ENCODE data around the gene KLHL25. TPM values are rescaled to one million over a fixed set of nuclear protein-coding genes. Genes with fewer than 3 reads are reported as not detected.

The KLHL25 gene
- total and polyA plus RNA-seq, 2 of the 13 experiments (the other 11 are each of a cell fraction or from before 2014, with no cell fraction given), result 3.7 to 8.2 TPM

DNA sequence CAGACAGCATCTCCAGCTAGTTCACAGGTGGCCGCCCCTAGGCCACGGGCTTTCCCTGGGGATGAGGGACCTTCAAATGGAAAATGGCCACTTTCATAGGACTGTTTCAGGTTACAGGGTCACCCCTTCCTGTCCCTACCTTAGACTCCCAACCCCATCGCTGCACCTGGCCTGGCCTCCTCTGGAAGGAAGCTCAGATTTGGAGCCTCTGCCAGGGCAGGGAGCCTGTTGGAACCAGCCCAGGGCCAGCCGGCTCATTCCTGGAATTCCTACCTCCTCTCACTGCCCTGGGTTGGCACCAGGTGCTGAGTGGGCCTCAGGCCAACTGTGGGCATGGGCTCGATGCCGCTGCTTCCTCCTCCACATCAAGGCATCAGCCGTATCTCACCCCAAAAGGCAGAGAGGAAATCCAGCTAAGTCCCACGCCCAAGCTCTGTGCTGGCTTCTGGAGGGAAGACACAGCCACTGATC is 42.2 kb downstream of the KLHL25 start:
- in situ Hi-C loops (cut with HindIII; ENCODE audit: extremely low pct_ligation_motif_present, low pct_unique_long_range_greater_than_20kb) (no loop called here), intact Hi-C loops (cut with micrococcal nuclease; ENCODE audit: unreplicated experiment) (no loop called here)
- Histone ChIP-seq H2AFZ (ENCODE audit: low read length) (no peak overlapping the region), H3K79me2 (ENCODE audit: insufficient read depth, low read length) (no peaks in the 10 kb centered on the region), H3K9ac (ENCODE audit: insufficient read depth, low read depth, low read length) (no peak overlapping the region), H4K20me1 (ENCODE audit: insufficient read depth, low read length) (no peaks in the 10 kb centered on the region), H3K4me3 (replicated peaks in 1 of 3; ENCODE audit: insufficient read depth in 1 of 3, low read depth in 2 of 3, low read length in 3 of 3) (no peak overlapping the region), H3K36me3 (replicated peaks in 1 of 2; ENCODE audit: control insufficient read depth in 1 of 2, insufficient read depth in 2 of 2, low read length in 2 of 2) (0 out of 5 replicates have a peak, but pooled peaks cover 0 to 5% of the 10 kb centered on the region in 2 experiments), H3K9me3 (ENCODE audit: low read length) (no peaks in the 10 kb centered on the region), H3K27ac (ENCODE audit: extremely low read length, insufficient read depth, low read length) (no peak overlapping the region), H3K27me3 (ENCODE audit: control insufficient read depth in 1 of 2, insufficient read depth in 2 of 2, low read length in 2 of 2) (no peaks in the 10 kb centered on the region), H3K4me2 (ENCODE audit: low read depth, low read length) (no peak overlapping the region), H3K4me1 (ENCODE audit: insufficient read depth, low read length) (no peaks in the 10 kb centered on the region)
- TF ChIP-seq MATR3 (CRISPR knock-in tag; IDR thresholded peaks at IDR 0.05) (no peak), MNT (IDR thresholded peaks at IDR 0.05) (no peak), ARHGAP35 (CRISPR knock-in tag; IDR thresholded peaks at IDR 0.05; ENCODE audit: borderline replicate concordance) (no peak), ZC3H4 (CRISPR knock-in tag; IDR thresholded peaks at IDR 0.05; ENCODE audit: borderline replicate concordance) (no peak), ZHX2 (IDR thresholded peaks at IDR 0.05; ENCODE audit: low read depth) (no peak), ZHX2 (CRISPR knock-in tag; IDR thresholded peaks at IDR 0.05; ENCODE audit: borderline replicate concordance) (no peak), PTBP1 (IDR thresholded peaks at IDR 0.05; ENCODE audit: low read depth, low read length, poor library complexity, severe bottlenecking) (no peak), CREB1 (IDR thresholded peaks at IDR 0.05) (no peak), CREB1 (CRISPR knock-in tag; IDR thresholded peaks at IDR 0.05) (no peak), KLF11 (CRISPR knock-in tag; IDR thresholded peaks at IDR 0.05) (no peak), ZNF354B (CRISPR knock-in tag; IDR thresholded peaks at IDR 0.05) (no peak), IRF2 (CRISPR knock-in tag; IDR thresholded peaks at IDR 0.05) (no peak), ZUFSP (CRISPR knock-in tag; IDR thresholded peaks at IDR 0.05; ENCODE audit: borderline replicate concordance) (no peak), HCFC1 (IDR thresholded peaks at IDR 0.05; ENCODE audit: low read depth, low read length) (no peak), KDM4B (CRISPR knock-in tag; IDR thresholded peaks at IDR 0.05) (no peak), ADNP (CRISPR knock-in tag; IDR thresholded peaks at IDR 0.05) (no peak), WIZ (CRISPR knock-in tag; IDR thresholded peaks at IDR 0.05) (no peak)
- POLR2A ChIA-PET, result no interaction called here
- ATAC-seq, result no peak
- CTCF ChIA-PET (ENCODE audit: low intra/inter-chr PET ratio, low total read pairs), result no interaction called here
- WGBS (ENCODE audit: low lambda C conversion rate), result 100% methylated on average over 7 of the region's 8 CpGs
- no peak for FAIRE-seq
- DNase-seq (ENCODE audit: low spot score), result no peak
- BruUV-seq (replicated peaks), result no TSS peak

Data from HepG2 (cell line).